GM12878 (cell line): ENCODE data around the gene ANKRD26.

Source experiments
- CHD2 ChIP-seq: IDR thresholded peaks from 2 replicates; pipeline ENCODE4 v1.6.1; 2011; ENCODE audit warnings: low read depth, low read length, improper control_type of control experiment, borderline replicate concordance
- CTCF ChIP-seq, 3 experiments: IDR thresholded peaks in 2 of 3; conservative IDR thresholded peaks in 1 of 3; 2 replicates each; pipeline ENCODE4 v1.5.1; 2011; ENCODE audit warnings: low read depth in 3 of 3, low read length in 3 of 3, mild to moderate bottlenecking in 3 of 3, control low read depth in 2 of 3, moderate library complexity in 2 of 3, inconsistent platforms in 1 of 3, mixed read lengths in 1 of 3; ENCODE audit not compliant: control insufficient read depth in 2 of 3, insufficient read depth in 1 of 3; ENCODE audit errors: extremely low read depth in 1 of 3
- E2F4 ChIP-seq: IDR thresholded peaks from 2 replicates; pipeline ENCODE4 v1.6.1; 2012; ENCODE audit warnings: low read depth, low read length, improper control_type of control experiment

GRCh38 chr10:27108165-27108564 lies 7.9 kb upstream of the ANKRD26 start:
- TF ChIP-seq CTCF (IDR thresholded peaks at IDR 0.05 in 2 of 3, conservative IDR thresholded peaks at IDR 0.05 in 1 of 3; ENCODE audit: control insufficient read depth in 2 of 3, extremely low read depth in 1 of 3, insufficient read depth in 1 of 3, low read depth in 3 of 3, low read length in 3 of 3) (no peak), E2F4 (no peak), CHD2 (no peak)
